HG02588 (cell line): Measurements from ENCODE around the gene MT1A.

Experiments
- ATAC-seq: cut with Tn5 transposase; IDR thresholded peaks from one replicate; pipeline ENCODE4 v1.9.1; 2021; ENCODE audit warnings: mild to moderate bottlenecking, moderate library complexity; ENCODE audit not compliant: unreplicated experiment

The MT1A gene

GRCh38 chr16:56630134-56630533, 8.3 kb upstream of the MT1A start:
- peak; percentile 65 for ATAC-seq

- ATAC-seq = no peak
Observed at GRCh38 chr16:56631197-56631596, 7.3 kb upstream of the MT1A start.

DNA sequence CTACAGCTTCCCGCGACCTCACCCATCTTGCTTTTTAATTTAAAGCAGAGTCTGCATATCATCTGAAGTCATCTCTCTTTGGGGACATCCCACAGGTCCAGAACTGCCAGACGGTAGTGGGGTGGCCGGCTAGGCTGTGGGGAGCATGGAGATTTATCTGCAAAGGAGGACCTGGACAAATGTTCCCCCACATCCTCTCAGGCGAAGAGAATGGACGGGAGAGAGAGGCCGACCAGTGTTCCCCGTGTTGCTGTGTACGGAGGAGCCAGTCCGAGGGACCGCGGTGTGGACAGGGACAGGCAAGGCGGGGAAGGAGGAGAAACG, 6.7 kb upstream of the MT1A start:
- ATAC-seq = no peak

GRCh38 chr16:56632156-56632847, 6.2 kb upstream of the MT1A start, which contains the start of gene MT1M:
Gene MT1M, plus strand, starts transcription at chr16:56632659. Its CDS starts 73 bp downstream, at chr16:56632732.
- ATAC-seq = no peak

- no peak for ATAC-seq
Observed at GRCh38 chr16:56632848-56633365, 5.6 kb upstream of the MT1A start.

GRCh38 chr16:56633535-56633934, 4.9 kb upstream of the MT1A start:
- ATAC-seq = no peak

- no peak for ATAC-seq
Observed at GRCh38 chr16:56634715-56635440, 3.6 kb upstream of the MT1A start.

GRCh38 chr16:56635441-56635967, 3.0 kb upstream of the MT1A start:
- no peak for ATAC-seq

- no peak for ATAC-seq
Observed at GRCh38 chr16:56636616-56637413, 1.7 kb upstream of the MT1A start.

GRCh38 chr16:56639045-56639444, 579 bp downstream of the MT1A start:
- no peak for ATAC-seq

DNA sequence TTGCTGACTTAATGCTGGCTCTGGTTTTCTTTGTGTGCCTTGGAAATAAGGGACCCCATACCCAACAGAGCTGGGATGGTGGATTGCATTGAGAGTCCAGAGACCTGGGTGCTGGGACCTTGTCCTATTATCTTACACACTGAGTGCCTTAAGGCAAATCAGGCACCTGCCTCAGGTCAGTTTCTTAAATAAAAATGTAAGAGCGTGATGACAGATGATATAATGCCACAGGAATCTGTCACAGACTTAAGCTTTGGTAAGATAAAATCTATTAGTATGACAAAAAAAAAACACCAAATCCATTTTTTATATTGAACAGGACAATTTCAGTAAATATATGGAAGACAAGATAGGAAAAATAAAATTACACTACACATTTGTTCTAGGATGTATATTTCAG, 1.6 kb downstream of the MT1A start:
- no peak for ATAC-seq

GRCh38 chr16:56641166-56641565, 2.7 kb downstream of the MT1A start:
- ATAC-seq = no peak

GRCh38 chr16:56643080-56643778, 4.8 kb downstream of the MT1A start:
- ATAC-seq = peak; percentile 82

DNA sequence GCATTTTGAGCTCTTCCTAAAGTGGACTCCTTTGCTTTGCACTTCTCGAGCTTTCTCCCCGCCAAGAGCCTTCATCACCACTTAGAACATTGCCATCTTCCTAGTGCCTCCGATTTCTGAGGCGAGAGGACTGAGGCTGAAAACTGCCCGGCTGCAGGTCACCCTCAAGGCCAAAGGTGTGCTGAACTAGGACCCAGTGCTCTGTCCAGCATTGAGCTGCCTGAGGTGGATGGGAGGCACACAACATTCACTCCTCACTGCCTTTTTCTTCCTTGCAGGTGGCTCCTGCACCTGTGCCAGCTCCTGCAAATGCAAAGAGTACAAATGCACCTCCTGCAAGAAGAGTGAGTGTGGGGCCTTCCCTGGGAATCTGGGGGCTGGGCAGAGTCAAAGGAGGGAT, 5.4 kb downstream of the MT1A start:
- no peak for ATAC-seq

GRCh38 chr16:56645311-56645710, 6.8 kb downstream of the MT1A start:
- no peak for ATAC-seq

GRCh38 chr16:56645838-56646237, 7.4 kb downstream of the MT1A start:
- no peak for ATAC-seq

DNA sequence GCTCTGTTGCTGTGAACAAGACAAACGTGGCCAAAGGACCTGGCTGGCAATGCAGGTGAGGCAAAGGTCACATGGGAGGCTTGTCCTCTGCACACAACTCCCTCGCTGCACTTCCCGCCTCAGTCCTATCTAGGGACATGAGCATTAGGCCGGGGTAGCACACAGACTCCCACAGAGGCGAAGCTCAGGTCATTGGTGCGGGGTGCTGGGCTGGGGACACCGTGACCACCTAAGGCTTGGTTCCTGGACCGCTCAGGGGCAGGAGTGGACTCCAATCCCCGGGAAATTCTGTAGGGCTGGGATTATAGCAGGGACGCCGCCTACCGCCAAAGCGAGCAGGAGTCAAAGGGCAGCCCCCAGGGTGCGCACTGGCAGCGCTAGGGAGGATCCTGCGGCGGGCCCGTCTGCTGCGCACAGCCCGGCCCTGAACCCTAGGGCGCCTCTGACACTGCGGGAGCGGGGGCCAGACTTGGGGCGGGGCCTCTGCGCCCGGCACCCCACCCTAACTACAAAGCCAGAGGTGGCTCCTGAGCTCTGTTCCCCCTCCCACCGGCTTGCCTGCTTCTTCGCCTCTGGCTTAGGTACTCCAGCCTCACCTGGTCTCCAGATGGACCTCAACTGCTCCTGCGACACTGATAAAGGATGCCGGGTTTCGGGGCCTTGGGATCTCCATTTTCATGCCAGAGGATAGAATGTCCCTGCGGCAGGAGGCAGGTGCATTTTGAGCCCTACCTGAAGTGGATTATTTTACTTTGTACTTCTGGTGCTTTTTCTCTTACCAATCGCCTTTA, 9.4 kb downstream of the MT1A start:
- no peak for ATAC-seq

DNA sequence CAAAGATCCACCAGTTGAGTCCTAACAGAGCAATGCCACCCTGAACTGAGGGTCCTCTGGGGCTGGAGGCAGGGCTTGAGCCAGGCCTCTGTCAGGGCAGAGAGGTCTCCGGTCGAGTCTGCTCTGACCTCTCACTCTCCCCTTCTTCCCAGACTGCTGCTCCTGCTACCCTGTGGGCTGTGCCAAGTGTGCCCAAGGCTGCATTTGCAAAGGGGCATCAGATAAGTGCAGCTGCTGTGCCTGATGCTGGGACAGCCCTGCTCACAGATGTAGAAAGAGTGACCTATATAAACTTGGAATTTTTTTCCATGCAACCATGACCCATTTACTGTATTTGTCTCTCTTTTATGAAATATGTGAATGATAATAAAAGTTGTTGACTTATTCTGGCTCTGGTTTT, 10.8 kb downstream of the MT1A start:
- ATAC-seq = no peak

- no peak for ATAC-seq
Observed at GRCh38 chr16:56649820-56650219, 11.4 kb downstream of the MT1A start.

GRCh38 chr16:56651586-56651985, 13.1 kb downstream of the MT1A start, which contains the start of gene MT1B:
Gene MT1B, plus strand, starts transcription at chr16:56651886. Its CDS starts 68 bp downstream, at chr16:56651954.
- no peak for ATAC-seq
